ENCODE data around the gene IL11RA. TPM values are rescaled to one million over a fixed set of nuclear protein-coding genes. Genes with fewer than 3 reads are reported as not detected.

Gene IL11RA
- total and polyA plus RNA-seq, 2 of the 8 experiments (the other 6 are each of a cell fraction or from before 2014, with no cell fraction given): 5.5 to 9.1 TPM

GRCh38 chr9:34610434-34611206 lies 41.4 kb upstream of the IL11RA start:
- no peak overlapping the region for H3K56ac ChIP-seq (replicated peaks; ENCODE audit: insufficient read length, low read depth, low read length)
- peaks cover 10% of the 10 kb centered on the region; the same call in 1 of the 2 replicates for H3K23me2 ChIP-seq (ENCODE audit: low read depth, low read length)
- no peak for DNase-seq (ENCODE audit: low read depth in 1 of 2, low spot score in 2 of 2)
- H3K9me3 ChIP-seq (ENCODE audit: insufficient read depth in 2 of 2, low read depth in 1 of 2, low read length in 1 of 2): no peaks in the 10 kb centered on the region
- H3K36me3 ChIP-seq (ENCODE audit: control insufficient read depth in 2 of 4, insufficient read depth in 4 of 4, low read length in 3 of 4): no peaks in the 10 kb centered on the region
- H4K8ac ChIP-seq (ENCODE audit: extremely low read depth, insufficient read depth, low read length): no peak overlapping the region
- H2BK120ac ChIP-seq (replicated peaks; ENCODE audit: low read depth, low read length): no peak overlapping the region
- TF ChIP-seq HDAC2 (IDR thresholded peaks at IDR 0.05; ENCODE audit: borderline replicate concordance in 1 of 2, low read depth in 2 of 2, low read length in 2 of 2): no peak
- TF ChIP-seq SP1 (IDR thresholded peaks at IDR 0.05; ENCODE audit: low read depth, low read length): no peak
- no peak for TF ChIP-seq KDM5A (IDR thresholded peaks at IDR 0.05; ENCODE audit: low read length)
- no peak for TF ChIP-seq HDAC6 (IDR thresholded peaks at IDR 0.05; ENCODE audit: low read depth, low read length)
- TF ChIP-seq MAFK (IDR thresholded peaks at IDR 0.05; ENCODE audit: low read depth, low read length): no peak
- TF ChIP-seq GTF2F1 (IDR thresholded peaks at IDR 0.05; ENCODE audit: borderline replicate concordance, low read depth, low read length): no peak
- no peak for TF ChIP-seq TAF7 (optimal IDR thresholded peaks at IDR 0.05; ENCODE audit: borderline replicate concordance, low read depth, low read length)
- TF ChIP-seq SP2 (IDR thresholded peaks at IDR 0.05; ENCODE audit: low read length): no peak
- no peak for TF ChIP-seq TEAD4 (IDR thresholded peaks at IDR 0.05; ENCODE audit: low read depth, low read length)
- H3K79me1 ChIP-seq (ENCODE audit: low read depth, low read length): no peaks in the 10 kb centered on the region
- H2BK15ac ChIP-seq (ENCODE audit: low read length): no peak overlapping the region
- H2AK5ac ChIP-seq (ENCODE audit: low read depth, low read length): no peak overlapping the region
- H3K18ac ChIP-seq (ENCODE audit: extremely low read depth, low read length): no peak overlapping the region
- no peaks in the 10 kb centered on the region for H3K79me2 ChIP-seq (ENCODE audit: control insufficient read depth in 1 of 2, insufficient read depth in 2 of 2, low read length in 2 of 2)
- POLR2A ChIA-PET (ENCODE audit: partially characterized antibody): interaction anchor here (0.7 to 3.4 kb wide), 6 partner anchors 20 to 100 kb away, joined by 3 to 17 read pairs (median 3); no protein-coding TSS in a partner anchor
- H3K4me2 ChIP-seq (ENCODE audit: insufficient read depth in 1 of 2, low read depth in 2 of 2, low read length in 2 of 2): peak overlapping the region; percentile 81 to 94
- no peak overlapping the region for H3K23ac ChIP-seq (ENCODE audit: insufficient read length)
- no peak overlapping the region for H3K14ac ChIP-seq (ENCODE audit: insufficient read length)
- 90% methylated on average over 20 of the region's 20 CpGs; no CpG with 5 or more reads in 1 of the 2 experiments for WGBS, 2 experiments (ENCODE audit: extremely low coverage in 1 of 2, insufficient coverage in 1 of 2, insufficient read length in 1 of 2, insufficient replicate concordance in 2 of 2, low coverage in 1 of 2, low lambda C conversion rate in 2 of 2, missing lambda C conversion rate in 1 of 2)
- no peak overlapping the region for H2BK12ac ChIP-seq (ENCODE audit: low read depth, low read length)
- H3K4ac ChIP-seq (replicated peaks; ENCODE audit: insufficient read length, low read depth, low read length): no peak overlapping the region
- H2BK5ac ChIP-seq (ENCODE audit: low read depth, low read length): no peak overlapping the region
- H2BK20ac ChIP-seq (ENCODE audit: low read length): no peak overlapping the region
- peaks cover 0 to 6% (median 2%) of the 10 kb centered on the region in 4 experiments; a peak in 2 of 7 replicates for H3K27me3 ChIP-seq (replicated peaks in 1 of 4; ENCODE audit: control insufficient read depth in 3 of 4, extremely low read depth in 1 of 4, insufficient read depth in 3 of 4, low read length in 3 of 4)
- H3K4me3 ChIP-seq (ENCODE audit: extremely low read depth in 1 of 4, insufficient read depth in 2 of 4, low read depth in 3 of 4, low read length in 4 of 4): peak overlapping the region in 3 of 4 experiments; percentile 78 to 87 (median 85); a peak in 6 of 8 replicates
- CTCF ChIA-PET (ENCODE audit: partially characterized antibody): interaction anchor here (0.6 to 16.9 kb wide), 12 partner anchors 8 to 207 kb away, joined by 3 to 401 read pairs (median 6); partner anchors contain the start of genes ARID3C, DCTN3 and SIGMAR1
- H4K91ac ChIP-seq (replicated peaks; ENCODE audit: insufficient read length, low read length): no peak overlapping the region
- no peak overlapping the region for H4K5ac ChIP-seq (ENCODE audit: insufficient read length, low read depth, low read length)
- no peaks in the 10 kb centered on the region for H4K20me1 ChIP-seq (replicated peaks in 1 of 2; ENCODE audit: control insufficient read depth in 1 of 2, insufficient read depth in 2 of 2, low read length in 2 of 2)
- H3K9ac ChIP-seq (replicated peaks in 1 of 4; ENCODE audit: extremely low read depth in 1 of 4, low read depth in 3 of 4, low read length in 3 of 4): no peak overlapping the region
- FAIRE-seq: no peak
- peaks cover 0 to 11% (median 6%) of the 10 kb centered on the region in 4 experiments; a peak in 6 of 7 replicates for H3K4me1 ChIP-seq (replicated peaks in 1 of 4; ENCODE audit: control insufficient read depth in 3 of 4, insufficient read depth in 4 of 4, low read length in 3 of 4)
- H2AFZ ChIP-seq (ENCODE audit: low read length): no peak overlapping the region
- H3K27ac ChIP-seq (ENCODE audit: low read depth, low read length): no peak overlapping the region

Data from H1 (cell line).